ENCODE data around the gene TMEM217. TPM values are rescaled to one million over a fixed set of nuclear protein-coding genes. Genes with fewer than 3 reads are reported as not detected.

The TMEM217 gene
- polyA plus RNA-seq, 1 donor from 2014 or later: 0.32 TPM

- Histone ChIP-seq H3K27ac (ENCODE audit: low read length) (no peak overlapping the region), H3K79me2 (replicated peaks; ENCODE audit: insufficient read depth, low read length) (no peaks in the 10 kb centered on the region), H3K4me2 (ENCODE audit: low read length) (no peak overlapping the region), H3K36me3 (ENCODE audit: insufficient read depth, low read length) (no peaks in the 10 kb centered on the region), H3K9me3 (ENCODE audit: low read length) (no peaks in the 10 kb centered on the region), H3K27me3 (ENCODE audit: insufficient read depth, low read depth, low read length) (no peaks in the 10 kb centered on the region), H2AFZ (ENCODE audit: low read depth, low read length) (no peak overlapping the region), H3K4me3 (ENCODE audit: low read length) (no peak overlapping the region), H4K20me1 (ENCODE audit: insufficient read depth) (no peaks in the 10 kb centered on the region), H3K9me2 (ENCODE audit: insufficient read depth, low read length) (no peaks in the 10 kb centered on the region), H3F3A (ENCODE audit: insufficient read depth, low read length, poor library complexity, severe bottlenecking) (no peaks in the 10 kb centered on the region), H3K9ac (ENCODE audit: low read length) (no peak overlapping the region)
- no peak for TF ChIP-seq RAD21 (conservative IDR thresholded peaks at IDR 0.05)
- TF ChIP-seq EZH2 (IDR thresholded peaks at IDR 0.05; ENCODE audit: borderline replicate concordance, insufficient read depth, low read length, poor library complexity, severe bottlenecking): no peak
- no peak for TF ChIP-seq SMC3 (conservative IDR thresholded peaks at IDR 0.05; ENCODE audit: poor library complexity)
- no peak for TF ChIP-seq MXI1 (conservative IDR thresholded peaks at IDR 0.05; ENCODE audit: poor library complexity, severe bottlenecking)
- no peak for TF ChIP-seq POLR2AphosphoS5 (IDR thresholded peaks at IDR 0.05)
Observed at GRCh38 chr6:37212268-37212667, 45.7 kb downstream of the TMEM217 start.

GRCh38 chr6:37210313-37210968 lies 47.5 kb downstream of the TMEM217 start:
- Histone ChIP-seq H3K9me2 (ENCODE audit: insufficient read depth, low read length) (no peaks in the 10 kb centered on the region), H3K36me3 (ENCODE audit: insufficient read depth, low read length) (no peaks in the 10 kb centered on the region), H3K9ac (ENCODE audit: low read length) (no peak overlapping the region), H3K79me2 (replicated peaks; ENCODE audit: insufficient read depth, low read length) (no peaks in the 10 kb centered on the region), H3K9me3 (ENCODE audit: low read length) (no peaks in the 10 kb centered on the region), H3K27ac (ENCODE audit: low read length) (no peak overlapping the region), H4K20me1 (ENCODE audit: insufficient read depth) (no peaks in the 10 kb centered on the region), H2AFZ (ENCODE audit: low read depth, low read length) (no peak overlapping the region), H3K4me2 (ENCODE audit: low read length) (no peak overlapping the region), H3K27me3 (ENCODE audit: insufficient read depth, low read depth, low read length) (no peaks in the 10 kb centered on the region), H3F3A (ENCODE audit: insufficient read depth, low read length, poor library complexity, severe bottlenecking) (no peaks in the 10 kb centered on the region), H3K4me3 (ENCODE audit: low read length) (no peak overlapping the region)
- TF ChIP-seq CTCF (IDR thresholded peaks at IDR 0.05; ENCODE audit: poor library complexity, severe bottlenecking) (peak; percentile 97), MXI1 (conservative IDR thresholded peaks at IDR 0.05; ENCODE audit: poor library complexity, severe bottlenecking) (no peak), EZH2 (IDR thresholded peaks at IDR 0.05; ENCODE audit: borderline replicate concordance, insufficient read depth, low read length, poor library complexity, severe bottlenecking) (no peak), POLR2AphosphoS5 (IDR thresholded peaks at IDR 0.05) (no peak), REST (IDR thresholded peaks at IDR 0.05; ENCODE audit: borderline replicate concordance) (no peak), RAD21 (conservative IDR thresholded peaks at IDR 0.05) (peak; percentile 96), SMC3 (conservative IDR thresholded peaks at IDR 0.05; ENCODE audit: poor library complexity) (peak; percentile 89)

Data from neural cell (in vitro differentiated cells).